Thyroid gland (tissue), 4 donors: ENCODE results near the gene AKT1. TPM values are rescaled to one million over a fixed set of nuclear protein-coding genes. Genes with fewer than 3 reads are reported as not detected.

Experiments
- DNase-seq, 2 donors: peaks; one replicate each; pipeline ENCODE4 v3.0.0-alpha.2; 2019
- H3K27ac ChIP-seq, 3 donors: fragments of 200-600 bp; sonication (generic); 1 replicate in 2 of 3; 2 replicates in 1 of 3; pipeline ENCODE4 v1.5.1; 2016 to 2019; ENCODE audit warnings: mild to moderate bottlenecking in 1 of 3, moderate library complexity in 1 of 3
- H3K27me3 ChIP-seq: fragments of 200-600 bp; sonication (generic); one replicate; pipeline ENCODE4 v1.5.1; 2019
- H3K36me3 ChIP-seq, 2 donors: fragments of 200-600 bp; sonication (generic); one replicate each; pipeline ENCODE4 v1.5.1; 2016 to 2019
- H3K4me1 ChIP-seq, 2 donors: fragments of 200-600 bp; sonication (generic); one replicate each; pipeline ENCODE4 v1.5.1; 2017 to 2019
- H3K4me3 ChIP-seq, 3 donors: fragments of 200-600 bp; sonication (generic); replicated peaks in 1 of 3; 1 replicate in 2 of 3; 2 replicates in 1 of 3; pipeline ENCODE4 v1.5.1; 2016; ENCODE audit warnings: mild to moderate bottlenecking in 1 of 3
- H3K9me3 ChIP-seq: fragments of 200-600 bp; sonication (generic); one replicate; pipeline ENCODE4 v1.5.1; 2017
- POLR2A ChIP-seq, 2 donors: fragments of 450-650 bp; IDR thresholded peaks; one replicate each; pipeline ENCODE4 v1.6.1; 2017; ENCODE audit warnings: antibody characterized with exemption in 2 of 2, mild to moderate bottlenecking in 2 of 2, moderate library complexity in 1 of 2
- WGBS, 2 donors: methylation state at CpG; one replicate each; pipeline ENCODE4 v1.1.5; 2017; 5-methylcytosine and 5-hydroxymethylcytosine counted together
- intact Hi-C: fragments of 100-400 bp; cut with DNase I; formaldehyde crosslinking; loops from one replicate; pipeline ENCODE4 v1.15.1; 2023
- total RNA-seq, 4 donors: library from RNA; depleted of rRNA; stranded (reverse); fragments of >200 nt; gene quantifications; one replicate each; pipeline ENCODE4 v1.2.3, GENCODE V29; 2016
- TF ChIP-seq, protein P1 (sequence below), 6 experiments: fragments of 200-600 bp in 3 of 6; fragments of 450-650 bp in 3 of 6; sonication (generic) in 3 of 6; IDR thresholded peaks; one replicate each; pipeline ENCODE4 v1.5.1; 2016 to 2019; ENCODE audit warnings: antibody characterized with exemption in 6 of 6, mild to moderate bottlenecking in 2 of 6, inconsistent platforms in 1 of 6, moderate library complexity in 1 of 6

AKT1 gene
- total RNA-seq, 4 donors from 2014 or later = 99.8 to 179 (median 152) TPM

DNA sequence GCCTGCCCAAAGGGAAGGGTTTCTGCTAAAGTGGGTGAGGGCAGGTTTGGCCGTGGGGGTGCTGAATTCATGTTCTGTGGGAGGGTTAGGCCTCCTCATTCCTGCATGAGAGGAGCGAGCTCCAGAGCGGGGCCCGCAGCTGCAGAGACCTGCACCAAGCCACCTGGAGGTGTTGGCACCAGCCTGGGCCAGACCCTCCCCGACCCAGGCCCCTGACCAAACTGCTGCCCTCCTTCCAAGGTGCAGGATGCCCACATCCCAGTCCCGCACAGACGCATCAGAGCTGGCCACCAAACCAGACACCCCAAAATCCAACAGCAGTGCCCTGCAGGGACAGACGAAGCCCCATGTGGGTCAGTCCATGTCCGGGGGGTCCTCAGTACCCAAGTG, 61.0 kb downstream of the AKT1 start:
- Histone ChIP-seq H3K9me3 (no peaks in the 10 kb centered on the region), H3K36me3 (no peaks in the 10 kb centered on the region), H3K27me3 (no peaks in the 10 kb centered on the region), H3K4me1 (peaks cover 11 to 46% of the 10 kb centered on the region in 2 donors), H3K27ac (no peak overlapping the region), H3K4me3 (no peak overlapping the region)
- DNase-seq = no peak
- TF ChIP-seq, protein P1, sequence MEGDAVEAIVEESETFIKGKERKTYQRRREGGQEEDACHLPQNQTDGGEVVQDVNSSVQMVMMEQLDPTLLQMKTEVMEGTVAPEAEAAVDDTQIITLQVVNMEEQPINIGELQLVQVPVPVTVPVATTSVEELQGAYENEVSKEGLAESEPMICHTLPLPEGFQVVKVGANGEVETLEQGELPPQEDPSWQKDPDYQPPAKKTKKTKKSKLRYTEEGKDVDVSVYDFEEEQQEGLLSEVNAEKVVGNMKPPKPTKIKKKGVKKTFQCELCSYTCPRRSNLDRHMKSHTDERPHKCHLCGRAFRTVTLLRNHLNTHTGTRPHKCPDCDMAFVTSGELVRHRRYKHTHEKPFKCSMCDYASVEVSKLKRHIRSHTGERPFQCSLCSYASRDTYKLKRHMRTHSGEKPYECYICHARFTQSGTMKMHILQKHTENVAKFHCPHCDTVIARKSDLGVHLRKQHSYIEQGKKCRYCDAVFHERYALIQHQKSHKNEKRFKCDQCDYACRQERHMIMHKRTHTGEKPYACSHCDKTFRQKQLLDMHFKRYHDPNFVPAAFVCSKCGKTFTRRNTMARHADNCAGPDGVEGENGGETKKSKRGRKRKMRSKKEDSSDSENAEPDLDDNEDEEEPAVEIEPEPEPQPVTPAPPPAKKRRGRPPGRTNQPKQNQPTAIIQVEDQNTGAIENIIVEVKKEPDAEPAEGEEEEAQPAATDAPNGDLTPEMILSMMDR (IDR thresholded peaks at IDR 0.05) = no peak
- TF ChIP-seq POLR2A (IDR thresholded peaks at IDR 0.05) = no peak
- WGBS, 2 donors = 91% methylated on average over 6 of the region's 9 CpGs; no CpG with 5 or more reads in 1 of the 2 donors
- intact Hi-C loops = no loop called here

DNA sequence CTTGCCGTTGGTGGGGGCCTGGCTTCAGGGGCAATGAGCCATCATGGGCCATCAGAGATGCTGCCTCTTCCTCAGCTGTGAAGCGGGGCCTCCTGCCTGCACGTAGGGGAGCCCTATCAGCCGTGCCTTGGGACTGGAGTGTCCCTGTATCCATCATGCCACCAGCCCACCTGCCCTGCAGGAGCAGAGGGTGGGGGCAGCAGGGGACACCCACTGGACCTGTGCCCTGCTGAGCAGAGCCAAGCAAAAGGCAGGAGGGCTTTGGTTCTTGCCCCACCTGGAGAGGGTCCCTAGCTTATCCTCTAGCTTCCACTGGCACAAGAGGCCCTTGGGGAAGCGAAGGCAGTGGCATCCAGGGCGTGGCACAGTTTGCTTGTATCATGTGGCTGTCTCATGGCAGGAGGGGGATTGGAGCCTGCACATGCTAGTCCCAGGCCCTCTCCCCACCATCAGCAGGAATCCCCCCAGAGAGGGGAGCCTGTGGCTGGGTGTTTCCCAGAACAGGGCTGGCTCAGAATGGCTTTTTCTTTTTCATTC, 61.4 kb downstream of the AKT1 start:
- DNase-seq = no peak
- 92 to 93% methylated on average over 3 to 5 of the region's 6 CpGs for WGBS, 2 donors
- H3K27me3 ChIP-seq = no peaks in the 10 kb centered on the region
- H3K36me3 ChIP-seq = no peaks in the 10 kb centered on the region
- no peak overlapping the region for H3K27ac ChIP-seq
- no peaks in the 10 kb centered on the region for H3K9me3 ChIP-seq
- intact Hi-C loops = no loop called here
- H3K4me1 ChIP-seq = peaks cover 11 to 46% of the 10 kb centered on the region in 2 donors
- TF ChIP-seq POLR2A (IDR thresholded peaks at IDR 0.05) = no peak
- TF ChIP-seq, protein P1 (IDR thresholded peaks at IDR 0.05) = no peak
- H3K4me3 ChIP-seq = no peak overlapping the region

DNA sequence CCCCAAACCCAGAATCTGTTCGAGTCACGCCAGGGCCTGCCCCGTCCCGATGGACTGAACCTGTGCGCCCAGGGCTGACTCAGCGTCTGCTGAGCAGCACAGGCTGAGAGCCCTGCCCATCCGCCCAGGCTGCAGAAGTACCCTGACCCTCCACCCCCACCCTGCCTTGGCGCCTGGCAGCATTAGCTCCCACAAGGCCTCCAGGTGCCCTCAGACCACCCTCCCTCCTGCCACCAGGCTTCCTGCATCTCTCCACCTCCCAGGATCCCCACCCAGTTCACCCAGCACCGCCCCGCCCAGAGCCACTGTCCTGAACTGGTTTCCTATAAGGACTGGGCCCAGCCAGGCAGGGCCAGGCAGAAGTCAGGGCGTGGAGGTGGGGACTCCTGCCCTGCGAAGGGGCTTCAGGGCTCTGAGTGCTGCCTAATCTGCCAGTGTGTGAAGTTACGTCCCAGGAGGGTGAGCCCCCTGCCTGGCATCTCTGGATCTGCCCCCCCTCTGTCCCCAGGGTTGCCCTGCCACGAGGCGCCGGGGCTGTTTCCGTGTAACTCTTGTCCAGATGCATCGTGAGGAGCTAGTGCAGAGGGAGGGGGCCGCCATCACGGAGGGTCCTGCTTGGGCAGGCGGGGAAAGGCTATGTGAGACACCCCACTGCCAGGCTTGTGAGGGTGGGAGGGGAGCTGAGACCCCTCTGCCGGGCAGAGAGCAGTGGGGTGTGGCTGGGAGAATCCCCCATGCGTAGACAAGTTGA, 62.4 kb downstream of the AKT1 start:
- Histone ChIP-seq H3K9me3 (no peaks in the 10 kb centered on the region), H3K27me3 (no peaks in the 10 kb centered on the region), H3K27ac (peak overlapping the region in 1 of 3 donors; percentile 60), H3K4me1 (peaks cover 11 to 46% of the 10 kb centered on the region in 2 donors), H3K4me3 (no peak overlapping the region), H3K36me3 (no peaks in the 10 kb centered on the region)
- WGBS, 2 donors = 78 to 81% methylated on average over 13 to 17 of the region's 23 CpGs
- peak in 1 of 2 donors; percentile 47 for DNase-seq
- no peak for TF ChIP-seq POLR2A (IDR thresholded peaks at IDR 0.05)
- TF ChIP-seq, protein P1 (IDR thresholded peaks at IDR 0.05) = no peak
- intact Hi-C loops = no loop called here

DNA sequence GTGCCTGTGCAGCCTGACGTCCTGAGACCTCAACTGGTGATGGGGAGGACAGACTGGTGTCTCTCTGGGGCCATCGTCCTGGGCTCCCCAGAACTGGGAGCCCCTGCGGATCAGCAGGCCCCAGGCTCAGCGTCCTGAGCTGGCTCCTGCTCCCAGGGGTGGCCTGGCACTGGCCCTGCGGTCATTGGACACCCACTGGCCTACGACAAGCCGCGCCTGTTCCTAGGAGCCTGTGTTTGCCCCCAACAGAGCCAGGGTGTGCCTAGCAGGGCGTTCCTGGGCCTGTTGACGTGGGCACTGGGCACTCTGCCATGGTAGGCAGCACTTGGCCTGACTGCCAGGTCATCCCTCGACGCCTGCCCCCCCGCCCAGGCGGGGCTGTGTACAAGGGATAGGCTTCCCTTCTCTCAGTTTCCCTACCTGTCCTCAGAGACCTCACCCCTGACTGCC, 63.2 kb downstream of the AKT1 start:
- Histone ChIP-seq H3K4me1 (peaks cover 11 to 46% of the 10 kb centered on the region in 2 donors), H3K36me3 (no peaks in the 10 kb centered on the region), H3K27me3 (no peaks in the 10 kb centered on the region), H3K9me3 (no peaks in the 10 kb centered on the region), H3K27ac (peak overlapping the region in 2 of 3 donors; percentile 46 to 60), H3K4me3 (no peak overlapping the region)
- 38% methylated on average over 3 of the region's 14 CpGs; no CpG with 5 or more reads in 1 of the 2 donors for WGBS, 2 donors
- intact Hi-C loops = no loop called here
- DNase-seq = peak; percentile 89 to 92
- TF ChIP-seq POLR2A (IDR thresholded peaks at IDR 0.05) = peak in 1 of 2 donors; percentile 20
- TF ChIP-seq, protein P1 (IDR thresholded peaks at IDR 0.05) = no peak
